ENCODE measurements around the gene SHC2.

GRCh38 chr19:447064-447426, 13.8 kb downstream of the SHC2 start:
- TF ChIP-seq CTCF (conservative IDR thresholded peaks at IDR 0.05; ENCODE audit: low read depth in 2 of 2), result no peak
- TF ChIP-seq POLR2AphosphoS5 (IDR thresholded peaks at IDR 0.05; ENCODE audit: low read depth), result no peak

Measured in GM23338 (cell line).